PC-3 (cell line): ENCODE measurements around the gene IL5RA. TPM values are rescaled to one million over a fixed set of nuclear protein-coding genes. Genes with fewer than 3 reads are reported as not detected.

Source experiments
- ATAC-seq: fragments of 200-7000 bp; cut with Tn5 transposase; 2 replicates; pipeline ENCODE4 v1.9.1; 2020; ENCODE audit warnings: mild to moderate bottlenecking, moderate library complexity
- BruUV-seq: library from RNA; stranded (reverse); fragments of 400-500 nt; replicated peaks from 2 replicates; lab custom pipeline; 2021; lab: Mats Ljungman, UMichigan
- CTCF ChIA-PET: fragments of 300-600 bp; sonication (Branson Sonifier 250); formaldehyde crosslinking; loops from one replicate; lab custom pipeline; 2022; ENCODE audit warnings: antibody characterized with exemption; lab: Charles Lee
- POLR2A ChIA-PET: fragments of 300-600 bp; sonication (Branson Sonifier 250); formaldehyde crosslinking; loops from one replicate; lab custom pipeline; 2022; ENCODE audit warnings: antibody characterized with exemption; ENCODE audit not compliant: unreplicated experiment; lab: Charles Lee
- DNase-seq: peaks from one replicate; pipeline ENCODE4 v3.0.0-alpha.2; 2015
- H2AFZ ChIP-seq: fragments of 300-600 bp; sonication (generic); 2 replicates; pipeline ENCODE4 v1.6.0; 2016; ENCODE audit warnings: antibody characterized with exemption, low read length
- H3F3A ChIP-seq: fragments of 300-600 bp; sonication (generic); one replicate; pipeline ENCODE4 v1.6.0; 2017; ENCODE audit warnings: antibody characterized with exemption, low read length, control low read depth, mild to moderate bottlenecking; ENCODE audit not compliant: unreplicated experiment
- H3K27ac ChIP-seq: fragments of 300-600 bp; sonication (generic); 2 replicates; pipeline ENCODE4 v1.5.1; 2016; ENCODE audit warnings: mild to moderate bottlenecking, low read length
- H3K27me3 ChIP-seq: fragments of 300-600 bp; sonication (generic); 2 replicates; pipeline ENCODE4 v1.6.1; 2016; ENCODE audit warnings: low read length, mixed read lengths
- H3K36me3 ChIP-seq: fragments of 300-600 bp; sonication (generic); 2 replicates; pipeline ENCODE4 v1.6.1; 2016; ENCODE audit warnings: low read depth, mixed run types, low read length, mixed read lengths
- H3K4me1 ChIP-seq: fragments of 300-600 bp; sonication (generic); 2 replicates; pipeline ENCODE4 v1.5.1; 2016; ENCODE audit warnings: low read length; ENCODE audit not compliant: insufficient read depth
- H3K4me2 ChIP-seq: fragments of 300-600 bp; sonication (generic); 2 replicates; pipeline ENCODE4 v1.6.0; 2016; ENCODE audit warnings: low read length
- H3K4me3 ChIP-seq: fragments of 300-600 bp; sonication (generic); 2 replicates; pipeline ENCODE4 v1.5.1; 2016; ENCODE audit warnings: mild to moderate bottlenecking, low read length, mixed read lengths
- H3K79me2 ChIP-seq: fragments of 300-600 bp; sonication (generic); 2 replicates; pipeline ENCODE4 v1.6.1; 2017; ENCODE audit warnings: low read length, mixed read lengths
- H3K9ac ChIP-seq: fragments of 300-600 bp; sonication (generic); 2 replicates; pipeline ENCODE4 v1.6.0; 2016; ENCODE audit warnings: mild to moderate bottlenecking, low read length
- H3K9me2 ChIP-seq: fragments of 300-600 bp; sonication (generic); replicated peaks from 2 replicates; pipeline ENCODE4 v1.6.1; 2016; ENCODE audit warnings: mixed run types, low read length, mixed read lengths
- H3K9me3 ChIP-seq: fragments of 300-600 bp; sonication (generic); 2 replicates; pipeline ENCODE4 v1.6.1; 2016; ENCODE audit warnings: low read length, mixed read lengths
- H4K20me1 ChIP-seq: fragments of 300-600 bp; sonication (generic); 2 replicates; pipeline ENCODE4 v1.6.1; 2016; ENCODE audit warnings: low read length, mixed read lengths
- CTCF ChIP-seq: fragments of 300-600 bp; sonication (generic); conservative IDR thresholded peaks from 2 replicates; pipeline ENCODE4 v1.5.1; 2017; ENCODE audit warnings: antibody characterized with exemption, low read depth, mild to moderate bottlenecking, low read length
- EZH2 ChIP-seq: fragments of 300-600 bp; sonication (generic); IDR thresholded peaks from one replicate; pipeline ENCODE4 v1.6.1; 2017; ENCODE audit warnings: antibody characterized with exemption, mild to moderate bottlenecking, low read length; ENCODE audit not compliant: unreplicated experiment
- EZH2phosphoT487 ChIP-seq: fragments of 300-600 bp; sonication (generic); IDR thresholded peaks from 2 replicates; pipeline ENCODE4 v1.6.1; 2018; ENCODE audit warnings: mild to moderate bottlenecking, antibody characterized with exemption, low read length, borderline replicate concordance
- intact Hi-C: fragments of 100-400 bp; cut with micrococcal nuclease; formaldehyde crosslinking; loops from 2 replicates; pipeline ENCODE4 v1.9.0; 2023
- total RNA-seq: library from RNA; depleted of rRNA; stranded (reverse); fragments of >200 nt; gene quantifications from 2 replicates; pipeline ENCODE4 v1.2.3, GENCODE V29; 2014

Gene IL5RA
- total RNA-seq, 1 experiment from 2014 or later = not detected

GRCh38 chr3:3031326-3031725 is 78.8 kb downstream of the IL5RA start:
- H4K20me1 ChIP-seq = no peaks in the 10 kb centered on the region
- TF ChIP-seq EZH2phosphoT487 (no peak), EZH2 (no peak), CTCF (no peak)
- no peak overlapping the region for H3K4me2 ChIP-seq
- no TSS peak for BruUV-seq
- no peak for ATAC-seq
- no peaks in the 10 kb centered on the region for H3K9me2 ChIP-seq
- CTCF ChIA-PET = no interaction called here
- H3K27me3 ChIP-seq = 0 out of 2 replicates have a peak, but pooled peaks cover 11% of the 10 kb centered on the region
- no peaks in the 10 kb centered on the region for H3K79me2 ChIP-seq
- H3K27ac ChIP-seq = no peak overlapping the region
- intact Hi-C loops = no loop called here
- H3K4me1 ChIP-seq = no peaks in the 10 kb centered on the region
- H2AFZ ChIP-seq = no peak overlapping the region
- no peaks in the 10 kb centered on the region for H3K36me3 ChIP-seq
- no peak overlapping the region for H3K4me3 ChIP-seq
- H3F3A ChIP-seq = no peaks in the 10 kb centered on the region
- DNase-seq = no peak
- no peak overlapping the region for H3K9ac ChIP-seq
- POLR2A ChIA-PET = no interaction called here
- no peaks in the 10 kb centered on the region for H3K9me3 ChIP-seq

- no peaks in the 10 kb centered on the region for H3K79me2 ChIP-seq
- no peak overlapping the region for H3K4me3 ChIP-seq
- no peak overlapping the region for H3K27ac ChIP-seq
- no peaks in the 10 kb centered on the region for H3K9me3 ChIP-seq
- H3K9ac ChIP-seq = no peak overlapping the region
- no peak for TF ChIP-seq EZH2phosphoT487
- TF ChIP-seq CTCF = no peak
- TF ChIP-seq EZH2 = no peak
- H3K27me3 ChIP-seq = peaks cover 18% of the 10 kb centered on the region; the same call in 1 of the 2 replicates
- no peaks in the 10 kb centered on the region for H3K4me1 ChIP-seq
- no peaks in the 10 kb centered on the region for H3F3A ChIP-seq
- ChIA-PET CTCF (no interaction called here), POLR2A (no interaction called here)
- no peak overlapping the region for H3K4me2 ChIP-seq
- no peaks in the 10 kb centered on the region for H3K9me2 ChIP-seq
- DNase-seq (no peak), ATAC-seq (no peak)
- no peaks in the 10 kb centered on the region for H4K20me1 ChIP-seq
- intact Hi-C loops = no loop called here
- BruUV-seq = no TSS peak
- H2AFZ ChIP-seq = no peak overlapping the region
- H3K36me3 ChIP-seq = no peaks in the 10 kb centered on the region
Measured at GRCh38 chr3:3027976-3028567, 82.1 kb downstream of the IL5RA start.

- Histone ChIP-seq H3K4me1 (no peaks in the 10 kb centered on the region), H3K9ac (no peak overlapping the region), H3K4me3 (no peak overlapping the region), H4K20me1 (no peaks in the 10 kb centered on the region), H3K79me2 (no peaks in the 10 kb centered on the region), H3K4me2 (no peak overlapping the region), H3K36me3 (no peaks in the 10 kb centered on the region), H3K27me3 (peaks cover 7% of the 10 kb centered on the region; the same call in 1 of the 2 replicates), H2AFZ (no peak overlapping the region), H3F3A (no peaks in the 10 kb centered on the region), H3K9me2 (no peaks in the 10 kb centered on the region), H3K27ac (no peak overlapping the region), H3K9me3 (no peaks in the 10 kb centered on the region)
- no TSS peak for BruUV-seq
- intact Hi-C loops = no loop called here
- DNase-seq (no peak), ATAC-seq (no peak)
- no peak for TF ChIP-seq EZH2
- TF ChIP-seq EZH2phosphoT487 = no peak
- no peak for TF ChIP-seq CTCF
- CTCF ChIA-PET = no interaction called here
- POLR2A ChIA-PET = no interaction called here
Measured at GRCh38 chr3:3023111-3023745, 86.9 kb downstream of the IL5RA start.
